ENCODE data around the gene MCM5. TPM values are rescaled to one million over a fixed set of nuclear protein-coding genes. Genes with fewer than 3 reads are reported as not detected.

Gene MCM5
- total RNA-seq, 2 donors from 2014 or later, result 155 to 179 TPM

DNA sequence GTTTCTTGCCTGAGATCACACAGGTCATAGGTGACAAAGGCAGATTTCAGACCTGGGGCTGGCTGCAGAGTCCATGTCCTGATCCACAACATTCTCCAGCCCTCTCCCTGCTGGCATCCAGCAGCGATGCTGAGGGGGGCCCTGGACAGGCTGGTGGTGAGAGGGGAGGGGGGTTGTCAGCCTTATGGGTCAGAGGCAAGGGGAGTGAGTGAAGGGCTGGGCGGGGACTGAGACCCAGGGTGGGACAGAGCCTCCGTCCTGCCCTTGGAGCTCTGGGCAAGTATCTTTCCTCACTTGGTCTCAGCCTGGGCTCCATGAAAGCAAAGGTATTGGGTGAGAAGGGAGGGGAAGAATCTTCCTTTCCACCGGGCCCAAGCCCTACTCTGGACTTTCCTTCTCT is 74.0 kb downstream of the MCM5 start:
- Mint-ChIP-seq H3K9me3 (peaks cover 18% of the 10 kb centered on the region), H3K4me1 (no peaks in the 10 kb centered on the region), H3K27ac (no peak overlapping the region), H3K27me3 (ENCODE audit: insufficient read depth) (peaks cover 4% of the 10 kb centered on the region), H3K36me3 (ENCODE audit: low read depth) (peaks cover 6% of the 10 kb centered on the region), H3K4me3 (no peak overlapping the region)
- no peak for TF ChIP-seq CTCF (conservative IDR thresholded peaks at IDR 0.05)
- DNase-seq, result no peak
- no peak overlapping the region for H3K9ac ChIP-seq (ENCODE audit: extremely low read depth, low read length, poor library complexity, severe bottlenecking)
- H3K27me3 ChIP-seq (ENCODE audit: control insufficient read depth, insufficient read depth, low read length, poor library complexity, severe bottlenecking), result no peaks in the 10 kb centered on the region
- 90 to 93% methylated on average over 2 to 4 of the region's 4 CpGs for WGBS, 2 experiments (ENCODE audit: insufficient coverage in 1 of 2, insufficient read length in 1 of 2)
- no peaks in the 10 kb centered on the region for H3K36me3 ChIP-seq (ENCODE audit: control insufficient read depth, insufficient read depth, low read length)
- H3K9me3 ChIP-seq (ENCODE audit: control insufficient read depth, low read length), result peaks cover 9% of the 10 kb centered on the region
- H3K4me1 ChIP-seq (ENCODE audit: control insufficient read depth, insufficient read depth, low read length), result no peaks in the 10 kb centered on the region
- H3K27ac ChIP-seq (ENCODE audit: low read depth, low read length), result no peak overlapping the region
- H3K4me3 ChIP-seq (ENCODE audit: low read length), result no peak overlapping the region

Other genes with a start within 250 kb of the MCM5 start
- gene HMGXB4, start 142.6 kb upstream of the MCM5 start, total RNA-seq, result 10 to 100 TPM; 36.2 to 58.9 TPM
- gene TOM1, start 100.2 kb upstream of the MCM5 start, total RNA-seq, result 10 to 100 TPM; 31.3 to 33.3 TPM
- gene HMOX1, start 19.0 kb upstream of the MCM5 start, total RNA-seq, result 10 to 100 TPM; 11.4 to 21.6 TPM
- under 1 TPM; 0.15 to 0.24 TPM for gene RASD2, start 140.7 kb downstream of the MCM5 start, total RNA-seq
- 1 to 10 TPM; 1.4 to 2.6 TPM for gene MB, start 217.2 kb downstream of the MCM5 start, total RNA-seq
- not detected for gene APOL6, start 248.3 kb downstream of the MCM5 start, total RNA-seq